NCI-H748 (cell line): Measurements from ENCODE around the gene RCN2.

Experiments
- DNase-seq: peaks from one replicate; lab custom pipeline; 2025; ENCODE audit not compliant: unreplicated experiment; lab: John Stamatoyannopoulos, UW

RCN2 gene

GRCh38 chr15:76993114-76993725, 61.7 kb downstream of the RCN2 start:
- DNase-seq, result no peak

- DNase-seq, result no peak
These were observed 62.5 kb downstream of the RCN2 start for GRCh38 chr15:76994001-76994400.

DNA sequence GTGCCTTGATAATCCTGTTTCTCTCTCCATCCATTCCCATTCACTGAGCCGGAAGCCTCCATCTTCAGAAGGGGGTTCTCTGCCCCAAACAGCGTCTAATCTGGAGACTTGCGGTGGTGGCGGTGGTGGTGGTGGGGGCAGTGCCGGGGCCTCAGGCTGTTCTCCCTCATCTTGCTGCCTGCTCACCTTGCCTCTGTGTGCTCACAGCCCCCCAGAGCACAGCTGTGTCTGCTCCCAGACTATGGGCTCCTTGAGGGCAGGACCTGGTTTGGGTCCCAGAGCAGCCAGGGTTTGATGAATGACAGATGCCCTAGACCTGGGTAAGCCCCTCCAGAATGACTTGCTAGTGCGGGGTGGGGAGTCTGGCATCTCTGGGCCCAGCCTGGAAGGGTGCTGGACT, 62.9 kb downstream of the RCN2 start:
- no peak for DNase-seq

GRCh38 chr15:76994971-76995945, 63.7 kb downstream of the RCN2 start, which contains the start of gene PSTPIP1:
Gene PSTPIP1, plus strand, starts transcription at chr15:76995126. Its CDS starts 448 bp downstream, at chr15:76995574.
- DNase-seq, result no peak

DNA sequence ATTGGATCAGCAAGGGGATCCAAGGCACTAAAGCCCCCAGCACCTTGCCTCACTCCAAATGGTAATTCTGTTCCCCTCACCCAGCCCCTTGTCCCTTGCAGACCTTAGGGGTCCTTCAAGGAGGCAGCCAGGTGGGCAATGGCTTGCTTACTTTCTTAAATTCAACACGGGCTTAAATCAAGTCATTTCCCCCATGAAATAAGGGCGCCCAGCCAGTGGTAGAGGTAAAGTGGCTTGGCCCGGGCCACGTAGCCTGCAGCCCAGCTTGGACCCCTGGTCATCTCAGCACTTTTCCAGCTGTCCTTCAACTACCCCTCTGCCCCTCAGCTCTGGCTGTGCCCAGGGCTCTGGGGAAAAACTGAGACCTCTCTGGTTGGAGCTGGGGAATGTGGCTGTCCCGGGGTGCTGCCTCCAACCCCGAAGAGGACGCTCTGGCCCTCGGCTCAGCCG, 64.6 kb downstream of the RCN2 start:
- DNase-seq, result no peak

GRCh38 chr15:76996526-76997401, 65.2 kb downstream of the RCN2 start:
- no peak for DNase-seq

DNA sequence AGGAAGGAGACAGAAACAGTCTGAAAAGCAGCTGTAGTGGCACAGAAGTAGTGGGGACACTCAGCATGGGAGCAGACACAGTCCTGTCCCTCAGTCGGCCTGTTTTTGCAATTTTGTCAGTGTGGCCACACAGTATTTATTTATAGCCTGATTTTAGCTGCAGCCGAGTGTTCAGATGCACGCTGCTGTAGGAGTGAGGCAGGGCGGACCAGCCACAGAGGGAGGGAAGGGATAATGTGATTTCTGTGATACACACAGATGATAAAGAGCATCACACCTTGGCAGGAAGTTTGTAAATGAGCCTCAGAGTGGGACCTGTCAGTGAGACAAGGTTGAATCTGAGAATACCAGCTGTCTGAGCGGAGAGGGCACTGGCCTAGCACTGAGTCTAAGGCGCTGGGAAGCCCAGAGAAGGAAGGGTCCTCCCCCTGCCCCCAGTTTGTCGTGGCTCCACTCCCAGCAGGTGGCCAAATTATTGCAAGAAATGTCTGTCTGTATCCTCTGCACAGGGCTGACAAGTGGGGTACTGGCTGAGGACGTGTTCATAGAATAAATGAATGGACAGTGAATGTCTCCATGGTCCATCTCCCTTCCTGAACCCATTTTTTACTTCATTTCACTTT, 67.2 kb downstream of the RCN2 start:
- no peak for DNase-seq

DNA sequence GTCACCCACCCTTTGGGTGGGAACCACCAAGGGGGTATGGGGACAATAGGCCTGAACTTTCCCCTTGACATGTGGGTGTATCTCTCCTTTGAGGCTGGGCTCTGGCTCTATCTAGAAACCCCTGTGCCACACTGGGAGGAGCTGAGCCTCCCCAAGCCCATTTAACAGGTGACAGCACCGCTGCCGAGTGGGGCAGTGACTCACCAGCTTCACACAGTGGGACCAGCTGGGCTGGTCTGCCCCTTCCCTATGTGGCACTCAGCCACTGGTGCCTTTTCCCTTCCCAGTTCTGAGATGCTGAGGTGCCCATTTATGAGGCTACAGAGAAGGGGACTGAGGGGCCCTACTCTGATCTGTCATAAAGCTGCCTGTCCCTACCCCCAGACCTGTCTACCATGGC, 68.4 kb downstream of the RCN2 start:
- no peak for DNase-seq

DNA sequence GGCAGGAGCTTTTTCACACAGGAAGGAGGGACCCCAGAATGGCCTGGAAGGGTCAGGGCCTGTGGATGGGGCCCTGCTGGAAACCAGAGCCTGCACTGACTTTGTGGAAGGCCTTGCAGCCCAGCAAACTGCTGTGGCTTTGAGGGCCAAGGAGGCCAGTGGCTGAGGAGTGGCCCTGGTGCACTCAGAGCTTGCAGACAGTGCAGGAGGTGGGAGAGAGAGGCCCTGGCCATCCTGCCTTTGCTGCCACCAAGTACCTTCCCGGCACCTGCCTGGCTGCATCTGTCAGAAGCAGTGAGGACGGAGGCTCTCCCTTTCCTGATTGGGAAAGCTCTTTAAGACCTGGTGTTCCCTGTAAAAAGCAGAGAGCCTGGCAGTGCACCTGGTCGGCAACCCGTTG, 69.8 kb downstream of the RCN2 start:
- DNase-seq, result no peak

DNA sequence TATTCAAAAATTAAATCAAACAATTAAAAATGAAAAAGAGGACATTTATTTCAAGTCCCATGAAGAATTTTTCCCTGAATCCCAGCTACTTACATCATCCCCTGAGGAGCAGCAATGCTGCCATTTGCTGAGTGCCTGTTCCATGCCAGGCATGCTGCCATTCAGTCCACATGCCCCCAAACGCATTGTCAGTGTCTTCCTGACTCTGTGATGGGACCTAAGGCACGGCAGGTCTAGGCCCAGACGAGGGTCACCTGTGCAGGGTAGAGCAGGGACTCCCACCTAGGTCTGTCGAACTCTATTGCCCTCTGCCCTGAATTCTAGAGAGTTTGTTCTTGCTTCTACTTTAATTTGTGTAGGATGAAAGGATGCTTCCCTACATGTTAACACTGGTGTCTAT, 70.4 kb downstream of the RCN2 start:
- no peak for DNase-seq

GRCh38 chr15:77002436-77002835, 70.9 kb downstream of the RCN2 start:
- DNase-seq, result no peak

GRCh38 chr15:77002954-77003912, 71.7 kb downstream of the RCN2 start:
- DNase-seq, result no peak
